Non-pigmented ciliary epithelial cell (primary cell): ENCODE results near the gene CEP135.
"Not testable (repeated sequence)": the region's sequence is repeated elsewhere in the genome, so short reads cannot be mapped to it uniquely, and the experiment has no call there.

Experiments used
- DNase-seq: peaks from one replicate; pipeline ENCODE4 v3.0.0-alpha.2; 2010; ENCODE audit warnings: low read depth

The CEP135 gene

DNA sequence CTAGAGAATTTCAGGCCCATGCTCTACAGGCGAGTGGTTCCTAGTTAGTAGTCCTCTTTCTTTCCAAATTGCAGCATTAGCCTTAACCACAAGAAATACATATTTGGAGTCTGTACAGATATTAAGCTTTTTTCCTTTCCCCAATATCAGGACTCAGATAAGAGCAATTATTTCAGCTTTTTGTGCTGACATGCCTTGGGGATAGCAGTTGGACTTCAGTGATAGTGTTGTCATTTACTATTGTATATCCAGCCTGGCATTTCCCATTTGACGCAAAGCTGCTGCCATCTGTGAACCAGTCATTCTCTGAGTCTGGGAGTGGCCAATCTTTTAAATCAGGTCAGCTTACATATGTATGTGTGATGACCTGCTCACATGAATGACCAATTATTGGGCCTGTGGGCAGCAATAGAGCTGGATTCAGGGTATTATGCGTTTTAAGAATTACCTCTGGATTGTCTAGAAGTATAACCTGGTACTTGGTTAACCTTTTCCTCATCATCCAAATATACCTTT lies 6.8 kb upstream of the CEP135 start:
- no peak for DNase-seq

DNA sequence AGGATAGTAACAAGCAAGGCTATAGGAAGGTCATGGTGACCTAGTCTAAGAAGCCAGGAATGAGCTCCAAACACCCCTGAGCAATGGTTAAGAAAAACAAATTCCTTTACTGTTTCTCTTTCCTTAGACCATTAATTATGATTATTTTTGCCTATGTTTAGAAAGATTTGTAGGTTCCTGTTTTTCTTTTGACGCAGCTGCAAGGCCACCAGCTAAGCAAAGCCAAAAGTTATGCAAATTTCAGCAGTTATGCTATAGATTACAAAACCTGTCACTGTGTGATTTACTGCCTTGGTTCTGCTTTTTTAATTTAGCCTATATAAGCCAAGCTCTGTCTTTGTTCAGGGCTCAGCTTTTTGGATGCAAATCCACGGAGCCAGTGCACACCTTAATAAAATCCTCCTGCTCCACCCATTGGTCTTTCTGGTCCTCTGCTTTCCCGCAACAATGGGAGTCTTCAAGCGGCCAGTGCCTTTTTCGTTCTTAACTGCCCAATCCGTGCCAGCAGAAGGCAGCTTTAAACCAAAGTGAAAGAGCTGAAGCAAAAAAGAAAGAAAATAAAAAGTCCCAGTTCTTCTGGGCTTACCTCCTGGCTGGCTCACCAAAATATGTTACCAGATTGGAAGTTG lies 1.4 kb upstream of the CEP135 start:
- no peak for DNase-seq

DNA sequence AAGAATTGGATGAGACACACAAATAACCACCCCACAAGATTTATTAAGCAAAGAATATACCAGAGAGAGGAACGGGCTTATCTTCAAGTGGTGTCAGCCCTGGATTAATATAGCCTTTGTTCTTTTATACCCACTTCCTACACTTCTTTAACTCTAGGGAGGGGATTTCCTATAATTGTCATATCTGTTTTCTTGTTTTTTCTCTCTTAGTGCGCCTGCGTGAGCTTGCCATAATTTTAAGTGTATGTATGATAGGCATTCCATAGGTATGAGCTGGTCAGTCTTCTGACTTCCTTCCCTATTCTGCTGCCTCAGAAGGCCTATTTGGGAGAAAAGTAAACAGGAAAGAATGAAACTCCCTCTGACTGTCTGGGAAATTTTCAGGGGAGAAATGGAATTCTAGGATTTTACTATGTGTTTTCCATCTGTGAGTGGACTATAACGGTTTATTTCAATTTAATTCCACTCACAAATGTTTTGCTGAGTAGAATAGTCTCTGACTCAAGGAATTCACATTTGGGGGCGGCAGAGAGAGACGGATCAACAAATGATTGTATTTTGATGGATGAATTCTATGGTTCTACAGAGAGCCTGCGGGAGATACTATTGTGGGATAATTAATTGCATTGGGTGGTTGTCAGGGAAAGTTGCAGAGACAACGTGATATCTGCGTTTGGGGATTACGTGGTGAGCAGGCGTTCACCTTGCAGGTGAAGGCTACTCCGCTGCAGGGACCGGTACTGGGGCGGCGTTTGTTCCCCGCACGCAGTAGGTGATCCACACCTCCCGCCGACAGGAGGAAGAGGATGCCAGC lies 626 bp upstream of the CEP135 start:
- peak; percentile 92 for DNase-seq

DNA sequence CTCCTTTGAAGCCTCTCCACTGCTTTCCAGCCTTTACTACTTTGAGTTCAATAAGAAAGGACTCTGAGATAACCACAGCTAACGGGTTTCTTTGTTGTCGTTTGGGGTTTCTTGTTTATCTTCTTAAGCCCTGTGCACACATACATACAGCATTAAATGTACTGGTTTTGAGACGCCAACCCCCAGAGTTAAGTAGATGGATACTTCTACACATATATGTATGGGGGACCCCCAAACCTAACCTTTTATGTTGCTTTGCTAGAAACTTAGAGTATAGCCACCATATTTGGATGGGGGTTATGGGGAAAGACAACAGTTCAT lies 697 bp downstream of the CEP135 start:
- no peak for DNase-seq

DNA sequence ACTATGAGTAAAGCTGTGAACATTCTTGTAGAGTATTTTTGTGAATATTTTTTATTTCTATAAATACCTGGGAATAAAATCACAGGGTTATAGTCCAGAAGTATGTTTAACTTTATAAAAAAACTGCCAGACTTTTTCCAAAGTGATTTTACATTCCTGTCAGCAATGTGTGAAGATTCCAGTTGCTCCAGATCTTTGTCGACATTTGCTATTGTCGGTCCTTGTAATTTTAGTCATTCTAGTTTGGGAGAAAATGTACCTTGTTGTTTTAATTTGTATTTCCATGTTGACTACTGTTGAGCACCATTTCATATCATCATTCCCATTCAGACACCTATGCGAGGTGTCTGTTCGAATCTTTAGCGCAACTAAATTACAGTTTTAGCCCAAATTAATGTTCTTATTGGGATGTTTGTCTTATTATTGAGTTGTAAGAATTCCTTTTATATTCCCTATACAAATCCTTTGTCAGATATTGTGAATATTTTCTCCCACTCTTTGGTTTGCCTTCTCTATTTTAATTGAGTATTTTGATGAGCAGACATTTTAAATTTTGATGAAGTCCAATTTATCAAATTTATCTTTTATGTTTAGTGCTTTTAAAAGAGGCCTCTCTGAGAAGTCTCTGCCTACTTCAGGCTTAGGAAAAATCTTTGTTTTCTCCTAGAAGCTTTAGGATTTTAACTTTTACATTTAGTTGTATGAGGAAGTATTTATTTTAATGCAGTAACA lies 2.6 kb downstream of the CEP135 start:
- no peak for DNase-seq

DNA sequence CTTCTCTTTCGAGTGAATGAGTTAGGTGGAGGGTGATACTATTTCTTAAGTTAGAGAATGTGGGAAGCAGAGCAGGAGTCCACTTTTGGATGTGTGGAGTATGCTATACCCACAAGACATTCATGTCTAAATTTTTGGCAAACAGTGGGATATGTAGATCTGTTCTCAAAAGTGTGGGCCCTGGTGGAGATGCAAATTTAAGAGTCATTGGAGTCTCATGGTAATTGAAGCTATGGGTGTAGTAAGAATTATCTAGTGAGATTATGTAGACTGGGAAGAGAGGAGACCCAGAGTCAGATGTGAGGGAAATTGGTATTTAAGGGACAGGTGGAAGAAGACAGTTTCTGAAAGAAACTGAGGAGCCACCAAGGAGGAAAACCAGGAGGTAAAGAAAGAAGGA lies 7.0 kb downstream of the CEP135 start:
- DNase-seq = no peak

DNA sequence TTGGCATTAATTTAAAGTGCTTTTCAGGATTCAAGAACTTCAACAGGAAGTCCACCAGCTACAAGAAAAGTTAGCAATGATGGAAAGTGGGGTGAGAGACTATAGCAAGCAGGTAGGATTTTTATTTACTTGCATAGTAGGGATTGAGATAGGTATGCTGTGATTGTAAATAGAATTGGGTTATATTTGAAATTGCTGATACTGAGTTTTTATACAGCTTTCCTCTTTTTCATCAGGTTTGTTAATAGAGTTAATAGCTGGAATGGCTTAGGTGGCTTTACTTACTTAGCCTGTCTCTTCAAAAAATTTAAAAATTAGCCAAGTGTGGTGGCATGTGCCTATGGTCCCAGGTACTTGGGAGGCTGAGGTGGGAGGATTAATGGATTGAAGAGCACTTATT lies 10.9 kb downstream of the CEP135 start:
- DNase-seq = no peak

DNA sequence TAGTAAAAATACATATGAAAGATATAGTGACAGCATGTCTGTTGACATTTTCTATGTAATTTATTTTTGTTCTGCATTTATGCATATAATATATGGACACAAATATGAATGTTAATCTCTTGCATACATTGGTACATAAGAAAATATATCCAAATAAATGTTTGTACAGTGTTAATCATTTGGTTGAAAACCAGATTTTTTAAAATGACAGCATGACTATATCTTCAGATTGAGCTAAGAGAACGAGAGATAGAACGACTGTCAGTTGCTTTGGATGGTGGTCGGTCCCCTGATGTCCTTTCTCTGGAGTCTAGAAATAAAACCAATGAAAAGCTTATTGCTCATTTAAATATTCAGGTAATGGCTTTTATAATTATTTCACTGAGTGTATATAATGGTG lies 15.3 kb downstream of the CEP135 start:
- no peak for DNase-seq

DNA sequence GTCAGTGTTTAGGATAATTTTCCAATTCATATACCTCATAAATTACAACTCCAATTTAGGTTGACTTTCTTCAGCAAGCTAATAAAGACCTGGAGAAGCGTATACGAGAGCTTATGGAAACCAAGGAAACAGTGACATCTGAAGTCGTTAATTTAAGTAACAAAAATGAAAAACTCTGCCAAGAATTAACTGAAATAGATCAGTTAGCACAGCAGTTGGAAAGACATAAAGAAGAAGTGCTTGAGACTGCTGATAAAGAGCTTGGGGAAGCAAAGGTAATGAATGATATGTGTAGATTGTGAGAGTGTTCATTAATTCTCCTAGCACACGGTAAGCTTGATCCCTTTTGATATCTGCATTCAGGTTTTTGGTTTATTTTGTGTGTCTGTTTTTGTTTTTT lies 16.8 kb downstream of the CEP135 start:
- no peak for DNase-seq

DNA sequence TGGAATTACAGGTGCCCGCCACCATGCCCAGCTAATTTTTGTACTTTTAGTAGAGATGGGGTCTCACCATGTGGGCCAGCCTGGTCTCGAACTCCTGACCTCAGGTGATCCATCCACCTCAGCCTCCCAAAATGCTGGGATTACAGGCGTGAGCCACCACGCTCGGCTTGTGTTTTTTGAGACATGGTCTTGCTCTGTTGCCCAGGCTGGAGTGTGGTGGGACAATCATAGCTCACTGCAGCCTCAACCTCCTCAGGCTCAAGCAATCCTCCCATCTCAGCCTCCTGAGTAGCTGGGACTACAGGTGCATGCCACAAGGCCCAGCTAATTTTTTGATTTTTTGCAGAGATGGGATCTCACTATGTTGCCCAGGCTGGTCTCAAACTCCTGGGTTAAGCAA lies 17.6 kb downstream of the CEP135 start:
- DNase-seq = not testable (repeated sequence)

DNA sequence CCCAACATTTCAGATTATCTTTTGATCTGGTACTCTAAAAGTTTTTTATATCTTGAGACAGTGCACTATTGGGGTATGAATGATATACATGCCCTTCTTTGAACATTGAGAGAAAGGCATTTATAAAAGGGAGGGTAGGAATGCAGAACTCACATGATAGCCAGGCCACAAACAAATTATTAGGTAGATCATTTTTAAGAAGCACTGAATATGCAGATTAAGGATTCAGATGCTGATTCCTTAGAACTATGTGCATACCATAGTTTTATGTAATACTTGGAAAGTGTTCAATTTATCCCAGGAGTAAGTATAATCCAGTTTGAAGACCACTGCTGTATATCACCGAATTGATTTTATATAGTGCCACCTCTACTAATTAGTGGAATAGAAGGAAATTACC lies 18.6 kb downstream of the CEP135 start:
- no peak for DNase-seq

DNA sequence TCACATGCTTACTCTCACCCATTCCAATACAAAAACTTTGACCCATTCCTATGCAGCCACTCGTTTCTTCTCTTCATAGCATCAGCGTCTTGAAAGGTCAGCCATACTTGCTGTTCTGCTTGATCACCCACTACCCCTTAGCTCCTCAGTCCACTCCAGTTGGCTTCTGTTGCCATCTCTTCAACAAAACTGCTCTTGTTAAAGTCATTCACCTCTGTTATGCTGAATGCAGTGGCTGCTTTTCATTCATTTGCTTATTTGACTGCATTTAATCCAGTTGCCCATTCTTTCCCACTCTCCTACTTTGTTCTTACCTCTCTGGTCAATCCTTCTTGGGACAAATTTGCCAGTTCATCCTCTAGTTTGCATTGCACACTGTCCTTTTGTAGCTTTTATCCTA lies 24.9 kb downstream of the CEP135 start:
- DNase-seq = no peak

DNA sequence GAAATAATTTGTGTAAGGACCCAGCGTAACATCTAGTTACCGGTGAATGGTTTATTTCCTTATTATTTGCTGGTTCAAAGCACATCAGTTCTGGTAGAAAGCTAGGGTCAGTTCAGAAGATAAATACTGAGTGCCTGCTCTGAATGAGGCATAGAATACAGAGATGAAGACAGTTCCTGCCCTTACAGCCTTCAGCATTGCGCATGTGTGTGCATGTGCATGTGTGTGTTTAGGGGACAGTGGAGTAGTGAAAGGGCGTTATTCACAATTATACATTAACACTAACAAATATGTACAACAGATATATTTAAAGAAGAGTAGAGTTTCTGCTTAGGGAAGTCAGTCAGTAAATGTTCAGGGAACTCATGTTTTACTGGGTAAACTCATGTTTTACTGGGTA lies 29.1 kb downstream of the CEP135 start:
- no peak for DNase-seq

DNA sequence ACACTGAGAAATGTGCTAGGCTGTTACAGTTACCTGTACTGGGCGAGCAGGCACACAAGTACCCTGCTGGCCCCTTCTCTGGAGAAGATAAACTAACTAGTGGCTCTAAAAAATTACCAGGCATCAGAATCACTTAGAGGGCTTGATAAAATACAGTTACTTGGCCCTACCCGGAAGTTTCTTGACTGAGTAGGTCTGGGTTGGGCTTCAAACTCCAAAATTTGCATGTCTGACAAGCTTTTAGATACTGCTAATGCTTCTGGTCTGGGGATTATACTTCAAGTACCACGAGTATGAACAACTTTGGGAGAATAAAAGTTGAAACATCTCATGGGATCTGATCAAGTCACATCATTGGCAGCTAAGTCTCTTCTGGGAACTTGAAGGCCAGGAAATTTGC lies 30.8 kb downstream of the CEP135 start:
- DNase-seq = no peak

DNA sequence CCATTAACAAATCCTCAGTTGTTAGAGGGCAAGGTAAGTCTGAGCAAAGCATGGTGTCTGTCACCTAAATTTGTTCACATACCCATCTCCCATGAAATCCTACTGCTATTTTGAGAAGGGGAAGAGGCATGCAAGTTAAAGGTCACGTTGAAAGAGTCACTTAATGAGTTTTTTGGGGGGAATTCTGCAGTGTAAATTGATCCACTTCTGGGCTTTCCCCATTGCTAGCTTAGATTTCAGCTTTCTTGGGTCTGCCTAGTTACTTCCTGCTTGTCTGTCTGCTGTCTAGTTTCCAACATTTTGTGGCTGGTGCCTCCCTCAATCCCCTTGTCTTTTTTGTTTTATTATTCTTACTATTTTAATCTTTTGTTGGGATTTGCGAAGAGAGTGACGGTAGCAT lies 32.0 kb downstream of the CEP135 start:
- DNase-seq = no peak

DNA sequence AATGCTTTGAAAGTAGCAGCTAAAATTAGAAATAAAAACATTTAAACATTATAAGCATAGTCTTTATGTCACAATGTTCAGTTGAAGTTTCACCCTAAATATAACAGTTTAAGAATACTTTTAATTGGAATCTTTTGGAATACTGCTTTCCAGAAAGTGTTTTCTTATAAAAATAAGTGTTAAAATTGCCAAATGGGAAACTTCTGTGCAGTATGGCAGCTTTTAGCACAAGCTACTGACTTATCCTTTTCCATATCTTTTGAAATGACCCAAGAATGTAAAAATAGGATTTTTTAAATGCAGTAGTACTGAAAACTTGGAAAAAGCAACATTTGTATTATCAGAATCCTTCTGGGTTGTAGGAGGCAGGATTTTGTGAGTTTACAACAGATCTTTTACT lies 34.2 kb downstream of the CEP135 start:
- DNase-seq = no peak

DNA sequence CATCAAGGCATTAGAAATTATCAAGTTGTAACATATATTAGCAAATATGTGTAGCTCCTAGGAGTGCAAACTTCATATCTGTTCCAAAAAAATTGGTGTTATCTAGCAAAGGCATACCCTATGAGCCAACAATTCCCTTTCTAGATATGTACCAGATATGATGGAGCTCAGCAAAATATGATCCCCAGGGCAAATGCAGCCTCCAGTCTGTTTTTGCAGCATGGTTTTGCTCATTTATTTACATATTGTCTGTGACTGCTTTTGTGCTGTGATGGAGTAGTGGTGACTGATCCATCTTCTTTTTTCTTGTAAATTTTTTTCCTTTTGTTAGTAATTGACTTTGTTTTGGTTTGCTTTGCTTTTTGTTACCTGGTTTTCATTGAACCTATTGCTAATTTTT lies 41.0 kb downstream of the CEP135 start:
- DNase-seq = no peak

DNA sequence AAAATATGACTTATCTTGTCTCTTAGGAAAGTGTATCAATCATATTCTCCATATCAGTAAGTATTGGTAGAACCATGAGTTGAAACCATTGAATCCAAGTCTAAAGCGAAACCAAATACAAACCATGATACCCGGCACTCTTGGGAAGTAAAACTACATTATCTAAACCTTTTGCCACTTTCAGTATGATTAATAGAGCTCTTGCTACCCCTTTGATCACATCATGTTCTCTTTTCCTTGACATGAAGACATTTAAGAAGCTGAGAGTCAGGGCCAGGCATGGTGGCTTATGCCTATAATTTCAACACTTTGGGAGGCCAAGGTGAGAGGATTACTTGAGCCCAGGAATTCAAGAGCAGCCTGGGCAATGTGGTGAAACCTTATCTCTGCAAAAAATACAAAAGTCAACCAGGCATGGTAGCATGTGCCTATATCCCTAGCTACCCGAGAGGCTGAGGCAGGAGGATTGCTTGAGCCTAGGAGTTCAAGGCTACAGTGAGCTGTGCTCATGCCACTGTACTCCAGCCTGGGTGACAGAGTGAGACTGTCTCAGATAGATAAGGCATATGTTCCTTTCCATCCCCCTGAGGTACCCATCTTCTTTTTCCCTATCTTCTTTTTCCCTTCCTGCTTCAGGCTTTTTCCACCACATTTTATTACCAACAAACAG lies 45.4 kb downstream of the CEP135 start:
- DNase-seq = no peak

DNA sequence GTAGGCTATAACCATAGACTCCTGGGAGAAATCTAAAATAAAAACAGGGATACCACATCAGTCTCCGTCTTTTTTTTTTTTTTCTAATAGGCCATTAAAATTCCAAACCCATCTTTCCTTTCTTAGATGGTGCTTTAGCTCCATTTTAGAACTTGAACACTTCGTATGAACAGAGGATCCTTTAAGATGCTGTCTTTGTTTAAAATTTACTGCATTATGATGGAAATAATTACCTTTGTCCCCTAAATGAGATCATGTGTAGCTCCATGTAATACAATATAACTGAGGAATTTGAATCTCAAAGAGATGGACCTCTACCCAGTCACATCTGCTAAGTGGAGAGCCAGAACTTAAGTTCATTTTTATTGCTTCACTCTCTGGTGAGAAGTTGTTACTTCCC lies 47.9 kb downstream of the CEP135 start:
- no peak for DNase-seq

DNA sequence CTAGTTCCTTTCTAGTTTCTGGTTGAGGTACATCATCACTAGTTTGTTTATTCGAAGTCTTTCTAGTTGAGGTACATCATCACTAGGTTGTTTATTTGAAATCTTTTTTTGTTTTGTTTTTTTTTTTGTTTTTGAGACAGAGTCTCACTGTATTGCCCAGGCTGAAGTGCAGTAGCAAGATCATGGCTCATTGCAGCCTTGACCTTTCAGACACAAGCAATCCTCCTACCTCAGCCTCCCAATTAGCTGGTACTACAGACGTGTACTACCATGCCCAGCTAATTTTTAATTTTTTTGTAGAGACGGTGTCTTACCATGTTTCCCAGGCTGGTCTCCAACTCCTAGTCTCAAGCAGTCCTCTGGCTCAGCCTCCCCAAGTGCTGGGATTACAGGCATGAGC lies 54.9 kb downstream of the CEP135 start:
- DNase-seq = no peak

DNA sequence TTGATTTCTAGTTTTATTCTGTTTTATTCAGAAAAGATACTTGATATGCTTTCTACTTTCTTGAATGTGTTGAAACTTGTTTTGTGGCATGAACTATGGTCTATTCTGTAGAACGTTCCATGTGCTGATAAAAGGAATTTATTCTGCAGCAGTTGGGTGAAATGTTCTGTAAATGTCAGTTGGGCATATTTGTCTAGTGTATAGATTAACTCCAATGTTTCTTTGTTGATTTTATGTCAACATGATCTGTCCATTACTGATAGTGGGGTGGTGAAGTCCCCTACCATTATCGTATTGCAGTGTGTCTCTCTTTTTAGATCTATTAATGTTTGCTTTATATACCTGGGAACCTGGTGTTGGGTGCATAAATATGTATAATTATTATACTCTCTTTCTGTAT lies 55.5 kb downstream of the CEP135 start:
- DNase-seq = no peak

DNA sequence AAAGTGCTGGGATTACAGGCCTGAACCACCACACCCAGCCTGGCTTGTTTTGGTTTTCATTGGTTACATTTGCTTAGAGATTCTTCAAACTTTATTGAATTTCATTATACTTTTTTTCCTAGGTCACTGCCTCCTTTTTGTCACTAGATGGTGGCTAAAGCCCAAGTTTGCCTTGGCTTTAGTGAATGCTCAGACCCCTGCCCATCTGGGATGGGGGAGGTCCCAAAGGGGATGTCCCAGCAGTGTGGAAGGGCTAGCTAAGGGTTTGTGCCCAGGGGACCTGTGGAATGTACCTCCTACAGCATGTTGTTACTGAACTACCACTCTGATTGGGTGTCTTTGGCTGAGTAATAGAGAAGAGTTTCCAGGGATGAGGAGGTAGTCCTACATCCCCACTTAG lies 58.4 kb downstream of the CEP135 start:
- DNase-seq = no peak

DNA sequence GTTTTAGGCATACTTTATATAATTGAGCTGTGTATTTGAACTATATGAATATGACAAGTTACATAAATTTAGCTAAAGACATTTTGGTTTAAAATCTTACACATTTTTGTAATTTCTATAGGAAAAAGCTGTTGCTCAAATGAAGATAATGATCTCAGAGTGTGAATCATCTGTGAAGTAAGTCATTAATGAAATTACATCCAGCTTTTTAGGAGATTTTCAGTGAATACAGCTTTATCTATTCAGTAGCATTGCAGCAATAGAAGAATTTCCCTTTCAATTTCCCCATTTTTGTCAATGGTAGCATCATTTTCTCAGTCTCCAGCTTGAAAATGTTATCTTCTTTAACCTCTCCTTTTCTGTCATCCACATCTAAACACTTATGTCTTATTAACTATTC lies 59.5 kb downstream of the CEP135 start:
- no peak for DNase-seq
